ENCODE data around the gene PCDHA7. TPM values are rescaled to one million over a fixed set of nuclear protein-coding genes. Genes with fewer than 3 reads are reported as not detected.

Gene PCDHA7
- total RNA-seq (2021): 0.48 and 0.86 TPM in 2 replicates
- long read RNA-seq, partial matches to known transcripts: 0 of 1 reads
- long read RNA-seq, other reads (novel, unspliced or antisense): 0 of 1 reads

- H4K8ac ChIP-seq (replicated peaks; ENCODE audit: insufficient read length, low read depth, low read length): no peak within 1 kb of the TSS
- H2BK120ac ChIP-seq (ENCODE audit: low read depth, low read length, poor library complexity, severe bottlenecking): no peak within 1 kb of the TSS
- H3K9me3 Mint-ChIP-seq: peaks cover 25 to 28% of the 10 kb centered on the region in 2 experiments
- no peak within 1 kb of the TSS for H2BK15ac ChIP-seq (ENCODE audit: low read depth, low read length)
- no peak within 1 kb of the TSS for H4K5ac ChIP-seq (ENCODE audit: insufficient read length, low read depth, low read length)
- no peaks in the 10 kb centered on the region for H3K23me2 ChIP-seq (ENCODE audit: insufficient read length, low read depth, low read length, poor library complexity, severe bottlenecking)
- no peak within 1 kb of the TSS for H3K14ac ChIP-seq (ENCODE audit: insufficient read depth, low read length)
- no peak within 1 kb of the TSS for H3K23ac ChIP-seq (ENCODE audit: insufficient read length, low read depth, low read length)
- no peak within 1 kb of the TSS for H2BK12ac ChIP-seq (ENCODE audit: insufficient read length, low read depth, low read length)
- peaks cover 17 to 44% (median 19%) of the 10 kb centered on the region in 3 experiments for H3K36me3 Mint-ChIP-seq (ENCODE audit: insufficient read depth in 1 of 3, low read depth in 3 of 3)
- H3K9me3 ChIP-seq (ENCODE audit: control insufficient read depth, low read depth, low read length): no peaks in the 10 kb centered on the region
- H4K91ac ChIP-seq (ENCODE audit: insufficient read length, low read depth, low read length): no peak within 1 kb of the TSS
- no peak for DNase-seq
- no peaks in the 10 kb centered on the region for H3K27me3 Mint-ChIP-seq (ENCODE audit: low read depth)
- no peak within 1 kb of the TSS for H3K56ac ChIP-seq (ENCODE audit: insufficient read length, low read depth, low read length)
- H3K4me2 ChIP-seq (ENCODE audit: insufficient read depth, insufficient read length, low read length): no peak within 1 kb of the TSS
- H3K79me2 ChIP-seq (ENCODE audit: insufficient read depth, low read length): no peaks in the 10 kb centered on the region
- no peaks in the 10 kb centered on the region for H3K4me1 ChIP-seq (ENCODE audit: insufficient read depth, low read length)
- WGBS (ENCODE audit: extremely low coverage, insufficient read length, low lambda C conversion rate): no CpG with 5 or more reads among the region's 8 CpGs
- H3K4me3 Mint-ChIP-seq: peak within 1 kb of the TSS in 1 of 2 experiments; percentile 33; a peak in 1 of 5 replicates
- no peaks in the 10 kb centered on the region for H3K27me3 ChIP-seq (ENCODE audit: insufficient read depth, low read length)
- 0 out of 3 replicates have a peak, but pooled peaks have one; percentile 19 for TF ChIP-seq CTCF (conservative IDR thresholded peaks at IDR 0.05)
- H3K79me1 ChIP-seq (ENCODE audit: insufficient read depth, low read depth, low read length, poor library complexity, severe bottlenecking): no peaks in the 10 kb centered on the region
- H4K20me1 ChIP-seq (ENCODE audit: control insufficient read depth, insufficient read depth, insufficient read length): no peaks in the 10 kb centered on the region
- no peak within 1 kb of the TSS for H3K27ac Mint-ChIP-seq
- H3K18ac ChIP-seq (ENCODE audit: insufficient read length, low read depth, low read length): no peak within 1 kb of the TSS
- no peak within 1 kb of the TSS for H2BK5ac ChIP-seq (ENCODE audit: insufficient read length, low read length)
- peaks cover 0 to 5% of the 10 kb centered on the region in 2 experiments; a peak in 1 of 4 replicates for H3K4me1 Mint-ChIP-seq
- H2AFZ ChIP-seq (ENCODE audit: low read length): no peak within 1 kb of the TSS
- no peak within 1 kb of the TSS for H3K27ac ChIP-seq (ENCODE audit: insufficient read length, low read depth, low read length)
- no peak within 1 kb of the TSS for H2AK5ac ChIP-seq (ENCODE audit: insufficient read length, low read length)
- no peak within 1 kb of the TSS for H3T11ph ChIP-seq (ENCODE audit: low read length)
- no peak within 1 kb of the TSS for H2BK20ac ChIP-seq (ENCODE audit: low read depth, low read length, poor library complexity, severe bottlenecking)
- no peak within 1 kb of the TSS for H3K4ac ChIP-seq (ENCODE audit: low read depth, low read length)
- H3K9ac ChIP-seq (ENCODE audit: extremely low read depth, insufficient read length, low read length): no peak within 1 kb of the TSS
Measured at GRCh38 chr5:140833993-140834392, at the start of gene PCDHA7. Gene PCDHA7, plus strand, starts transcription at chr5:140834269. Its CDS starts 115 bp downstream, at chr5:140834384.

All from H9 (cell line).